ENCODE results near the gene PRDM16.

DNA sequence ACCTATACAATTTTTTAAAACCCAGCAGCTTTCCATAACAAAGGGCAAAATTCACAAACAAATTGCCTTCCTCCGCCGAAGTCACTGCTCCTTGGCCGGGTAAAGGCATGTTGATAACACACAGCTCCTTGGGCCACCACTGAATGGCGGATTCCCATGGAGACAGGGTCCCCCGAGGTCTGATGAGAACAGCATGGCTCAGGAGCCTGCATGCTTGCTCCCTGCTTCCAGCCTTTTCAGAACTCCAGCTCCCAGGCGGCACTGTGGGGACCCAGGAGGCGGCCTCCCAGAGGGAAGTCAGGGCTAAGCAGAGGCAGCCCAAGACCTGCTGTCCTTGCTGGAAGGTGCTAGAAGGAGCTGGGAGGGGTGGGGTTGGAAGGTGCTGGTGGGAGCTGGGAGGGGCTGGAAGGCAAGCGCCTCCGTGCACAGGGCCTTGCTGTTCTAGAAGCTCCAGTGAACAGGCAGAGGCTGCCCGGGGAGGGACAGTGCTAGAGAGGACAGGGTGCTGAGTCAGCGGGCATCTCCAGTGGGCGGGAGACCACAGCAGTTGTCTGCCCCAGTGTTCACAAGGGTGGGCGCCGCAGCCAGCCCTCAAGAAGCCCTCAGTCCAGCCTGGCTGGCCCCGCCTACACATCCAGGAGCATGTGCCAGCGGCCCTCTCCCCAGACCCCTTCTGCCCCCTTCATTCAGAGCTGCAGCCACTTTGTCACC is 35.1 kb downstream of the PRDM16 start:
- TF ChIP-seq POLR2A (IDR thresholded peaks at IDR 0.05; ENCODE audit: low read length) (no peak), GATA1 (IDR thresholded peaks at IDR 0.05; ENCODE audit: low read depth, low read length) (no peak)

All from erythroblast (primary cell).